EH (cell line): ENCODE data around the gene RANBP3.
"Not testable (repeated sequence)": the region's sequence is repeated elsewhere in the genome, so short reads cannot be mapped to it uniquely, and the experiment has no call there.

Experiments used
- DNase-seq: peaks from one replicate; pipeline ENCODE4 v3.0.0-alpha.2; 2015; ENCODE audit warnings: low read depth

The RANBP3 gene

GRCh38 chr19:5883157-5883873 is 94.6 kb downstream of the RANBP3 start:
- DNase-seq, result not testable (repeated sequence)

DNA sequence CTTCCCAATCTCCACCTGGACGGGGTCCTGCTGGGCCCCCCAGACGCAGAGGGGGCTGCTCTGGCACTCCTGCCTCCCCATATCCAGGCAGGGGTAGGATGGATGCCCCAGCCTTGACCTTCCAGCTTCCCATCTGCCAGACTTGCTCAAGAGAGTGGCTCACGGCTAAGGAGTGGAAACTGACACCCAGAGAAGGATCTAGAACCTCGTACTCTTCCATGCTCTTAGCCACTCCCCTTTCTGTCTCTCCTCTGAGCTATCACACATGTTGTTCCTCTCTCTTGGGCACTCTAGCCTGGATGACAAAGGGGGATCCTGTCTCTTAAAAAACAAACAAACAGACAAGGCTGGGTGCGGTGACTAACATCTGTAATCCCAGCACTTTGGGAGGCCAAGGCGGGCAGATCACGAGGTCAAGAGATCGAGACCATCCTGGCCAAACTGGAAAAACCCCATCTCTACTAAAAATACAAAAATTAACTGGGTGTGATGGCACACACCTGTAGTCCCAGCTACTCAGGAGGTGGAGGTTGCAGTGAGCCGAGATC is 95.4 kb downstream of the RANBP3 start:
- peak; percentile 28 for DNase-seq

GRCh38 chr19:5881543-5882299 is 96.2 kb downstream of the RANBP3 start:
- DNase-seq, result no peak

DNA sequence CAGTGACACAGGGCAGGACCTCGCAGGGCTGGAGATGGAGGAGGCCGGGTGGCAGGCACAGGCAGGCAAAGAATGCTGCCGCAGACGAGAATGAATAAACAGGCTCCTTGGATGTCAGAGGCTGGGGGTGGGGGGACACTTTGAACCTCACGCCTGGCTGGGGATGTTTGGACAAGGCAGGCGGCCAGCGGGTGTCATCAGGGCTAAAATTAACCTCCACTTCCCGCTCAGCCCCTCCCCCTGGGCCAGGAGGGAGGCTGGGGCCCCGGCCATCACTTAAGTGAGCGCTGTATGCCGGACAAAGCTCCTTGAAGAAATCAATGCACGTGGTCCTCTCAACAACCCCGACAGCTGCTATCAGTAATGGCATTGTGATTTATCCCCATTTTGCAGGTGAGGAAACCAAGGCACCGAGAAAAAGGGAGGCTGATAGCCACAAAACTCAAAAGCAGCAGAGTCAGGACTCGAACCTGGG is 97.3 kb downstream of the RANBP3 start:
- DNase-seq, result peak; percentile 94

GRCh38 chr19:5880196-5880595 is 97.7 kb downstream of the RANBP3 start:
- no peak for DNase-seq

GRCh38 chr19:5877882-5878281 is 100.1 kb downstream of the RANBP3 start:
- DNase-seq, result no peak

DNA sequence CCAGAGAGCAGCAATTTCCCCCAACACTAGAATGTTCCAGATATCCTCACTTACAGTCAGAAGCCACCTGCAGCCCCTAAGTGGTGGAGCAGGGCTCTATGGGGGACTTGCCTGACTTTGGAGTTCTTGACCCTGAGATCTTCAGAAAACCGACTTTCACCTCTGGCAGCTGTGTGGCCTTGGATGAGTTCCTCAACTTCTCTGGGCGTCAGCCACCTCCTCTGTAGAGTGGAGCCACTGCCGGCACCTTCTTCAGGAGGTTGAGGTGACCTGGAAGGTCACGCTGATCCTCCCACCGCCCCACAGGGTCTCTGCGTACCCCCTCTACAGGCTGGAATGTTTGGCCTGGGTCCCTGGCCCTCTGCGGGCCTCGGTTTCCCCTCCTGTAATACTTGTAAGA is 100.5 kb downstream of the RANBP3 start:
- no peak for DNase-seq

- DNase-seq, result peak; percentile 75
Observed at GRCh38 chr19:5874496-5874895, 103.4 kb downstream of the RANBP3 start.

GRCh38 chr19:5873617-5874199 is 104.2 kb downstream of the RANBP3 start:
- no peak for DNase-seq

DNA sequence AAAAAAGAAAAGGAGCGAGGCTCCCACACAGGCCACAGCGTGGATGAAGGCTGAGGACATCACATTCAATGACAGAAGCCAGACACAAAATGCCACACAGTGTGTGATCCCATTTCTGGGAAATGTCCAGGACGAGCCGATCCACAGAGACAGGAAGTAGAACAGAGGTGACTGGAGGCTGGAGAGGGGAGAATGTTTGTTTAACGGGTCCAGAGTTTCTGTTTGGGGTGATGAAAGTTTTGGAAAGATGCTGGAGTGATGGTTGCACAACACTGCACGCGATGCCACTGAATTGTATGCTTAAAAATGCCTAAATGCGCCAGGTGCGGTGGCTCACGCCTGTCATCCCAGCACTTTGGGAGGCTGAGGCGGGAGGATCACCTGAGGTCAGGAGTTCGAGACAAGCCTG is 107.0 kb downstream of the RANBP3 start:
- DNase-seq, result no peak

- no peak for DNase-seq
Observed at GRCh38 chr19:5867201-5868136, 110.5 kb downstream of the RANBP3 start.
